ENCODE measurements around the gene ELOA. TPM values are rescaled to one million over a fixed set of nuclear protein-coding genes. Genes with fewer than 3 reads are reported as not detected.
"Not testable (repeated sequence)": the region's sequence is repeated elsewhere in the genome, so short reads cannot be mapped to it uniquely, and the experiment has no call there.

Gene ELOA
- total and polyA plus RNA-seq, 4 experiments from 2014 or later = 17.1 to 32.4 (median 30.0) TPM

DNA sequence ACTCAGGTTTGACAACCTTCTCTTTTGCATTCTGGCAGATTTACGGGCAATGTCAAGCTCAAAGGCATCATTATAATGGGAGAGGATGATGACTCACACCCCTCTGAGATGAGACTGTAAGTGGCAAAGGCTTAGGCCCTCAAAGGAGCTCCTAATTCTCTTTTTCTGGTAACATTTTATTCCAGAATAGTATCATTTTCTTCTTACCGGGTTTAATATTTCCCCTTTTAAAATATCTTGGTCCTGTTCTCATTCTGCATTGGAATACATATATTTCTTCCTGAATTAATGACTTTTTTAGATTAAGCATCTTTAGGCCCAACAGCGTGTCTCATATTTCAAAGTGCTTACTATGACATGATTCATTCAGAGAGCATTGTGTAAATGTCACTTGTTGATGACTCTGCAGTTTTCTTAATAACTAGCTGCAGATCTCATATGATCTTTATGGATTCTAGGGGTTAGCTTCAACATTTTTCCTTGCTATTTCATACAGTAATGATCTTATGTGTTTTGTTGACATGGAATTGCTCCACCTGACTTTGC lies 36.6 kb downstream of the ELOA start:
- H3K4me3 Mint-ChIP-seq = peak overlapping the region; percentile 26 to 96 (median 92)
- peak overlapping the region; percentile 8 to 92 (median 85) for H3K27ac Mint-ChIP-seq
- no peaks in the 10 kb centered on the region for H3K9me3 Mint-ChIP-seq
- Histone ChIP-seq H3K4me3 (ENCODE audit: low read length in 2 of 2) (no peak overlapping the region), H3K4me1 (ENCODE audit: insufficient read depth, low read length) (peaks cover 26% of the 10 kb centered on the region), H3K27me3 (ENCODE audit: insufficient read depth, low read length) (no peaks in the 10 kb centered on the region), H3K36me3 (ENCODE audit: insufficient read depth, low read length) (peaks cover 14% of the 10 kb centered on the region), H3K27ac (ENCODE audit: low read depth, low read length) (peak overlapping the region; percentile 8), H3K9me3 (ENCODE audit: control insufficient read depth in 1 of 2, low read length in 2 of 2) (no peaks in the 10 kb centered on the region)
- DNase-seq = no peak
- H3K4me1 Mint-ChIP-seq = peaks cover 22 to 39% (median 31%) of the 10 kb centered on the region in 4 donors
- intact Hi-C loops (cut with micrococcal nuclease) = loop anchor here (5.0 kb wide), 1 partner anchor 38 kb away; the partner anchor contains the start of gene ELOA
- ChIA-PET POLR2A (ENCODE audit: partially characterized antibody) (interaction anchor here (1.0 to 8.6 kb wide), 6 partner anchors 11 to 436 kb away, joined by 3 to 70 read pairs (median 16); partner anchors contain the start of genes ELOA, GALE, HMGCL and HNRNPR), CTCF (ENCODE audit: partially characterized antibody) (interaction anchor here (0.5 to 2.9 kb wide), 4 partner anchors 31 to 148 kb away, joined by 3 to 11 read pairs (median 4); no protein-coding TSS in a partner anchor)
- peaks cover 11 to 39% of the 10 kb centered on the region in 2 donors for H3K36me3 Mint-ChIP-seq
- H3K27me3 Mint-ChIP-seq = no peaks in the 10 kb centered on the region

GRCh38 chr1:23783141-23783540 lies 39.9 kb downstream of the ELOA start:
- Mint-ChIP-seq H3K4me1 (peaks cover 22 to 41% (median 29%) of the 10 kb centered on the region in 4 donors), H3K36me3 (peaks cover 37 to 65% of the 10 kb centered on the region in 2 donors)
- H3K27ac Mint-ChIP-seq; H3K4me3 ChIP-seq (ENCODE audit: low read length in 2 of 2); H3K27me3 ChIP-seq (ENCODE audit: insufficient read depth, low read length); POLR2A ChIA-PET (ENCODE audit: partially characterized antibody); H3K27me3 Mint-ChIP-seq; DNase-seq; intact Hi-C loops (cut with micrococcal nuclease); H3K9me3 ChIP-seq (ENCODE audit: control insufficient read depth in 1 of 2, low read length in 2 of 2); H3K9me3 Mint-ChIP-seq; H3K27ac ChIP-seq (ENCODE audit: low read depth, low read length); H3K4me3 Mint-ChIP-seq: not testable (repeated sequence)
- Histone ChIP-seq H3K4me1 (ENCODE audit: insufficient read depth, low read length) (peaks cover 18% of the 10 kb centered on the region), H3K36me3 (ENCODE audit: insufficient read depth, low read length) (peaks cover 36% of the 10 kb centered on the region)
- CTCF ChIA-PET (ENCODE audit: partially characterized antibody) = interaction anchor here (2.9 kb wide), 1 partner anchor 11 kb away, joined by 12 read pairs; no protein-coding TSS in a partner anchor

GRCh38 chr1:23784846-23785245 lies 41.6 kb downstream of the ELOA start:
- Mint-ChIP-seq H3K9me3 (no peaks in the 10 kb centered on the region), H3K4me1 (peaks cover 14 to 27% (median 20%) of the 10 kb centered on the region in 4 donors), H3K27me3 (no peaks in the 10 kb centered on the region), H3K4me3 (no peak overlapping the region), H3K36me3 (peaks cover 38 to 56% of the 10 kb centered on the region in 2 donors), H3K27ac (peak overlapping the region in 1 of 7 donors; percentile 27)
- H3K27me3 ChIP-seq (ENCODE audit: insufficient read depth, low read length) = no peaks in the 10 kb centered on the region
- H3K4me1 ChIP-seq (ENCODE audit: insufficient read depth, low read length) = peaks cover 5% of the 10 kb centered on the region
- CTCF ChIA-PET (ENCODE audit: partially characterized antibody) = interaction anchor here (1.5 kb wide), 1 partner anchor 13 kb away, joined by 5 read pairs; no protein-coding TSS in a partner anchor
- peaks cover 36% of the 10 kb centered on the region for H3K36me3 ChIP-seq (ENCODE audit: insufficient read depth, low read length)
- H3K4me3 ChIP-seq (ENCODE audit: low read length in 2 of 2) = no peak overlapping the region
- intact Hi-C loops (cut with micrococcal nuclease) = no loop called here
- POLR2A ChIA-PET (ENCODE audit: partially characterized antibody) = interaction anchor here (1.3 to 2.3 kb wide), 2 partner anchors 16 to 39 kb away, joined by 3 to 7 read pairs; partner anchors contain the start of gene GALE
- H3K9me3 ChIP-seq (ENCODE audit: control insufficient read depth in 1 of 2, low read length in 2 of 2) = no peaks in the 10 kb centered on the region
- no peak for DNase-seq
- no peak overlapping the region for H3K27ac ChIP-seq (ENCODE audit: low read depth, low read length)

GRCh38 chr1:23787701-23788100 lies 44.4 kb downstream of the ELOA start:
- no peak overlapping the region for H3K27ac ChIP-seq (ENCODE audit: low read depth, low read length)
- ChIA-PET CTCF (ENCODE audit: partially characterized antibody) (interaction anchor here (0.9 to 1.5 kb wide), 6 partner anchors 10 to 68 kb away, joined by 3 to 4 read pairs (median 3); no protein-coding TSS in a partner anchor), POLR2A (ENCODE audit: partially characterized antibody) (interaction anchor here (6.4 kb wide), 1 partner anchor 9 kb away, joined by 64 read pairs; the partner anchor contains the start of gene PITHD1)
- Mint-ChIP-seq H3K4me3 (no peak overlapping the region), H3K9me3 (peaks cover 0 to 3% (median 0%) of the 10 kb centered on the region in 8 donors), H3K27me3 (no peaks in the 10 kb centered on the region), H3K27ac (peak overlapping the region in 3 of 7 donors; percentile 22 to 67 (median 53)), H3K4me1 (peaks cover 15 to 40% (median 26%) of the 10 kb centered on the region in 4 donors), H3K36me3 (peaks cover 26 to 55% of the 10 kb centered on the region in 2 donors)
- intact Hi-C loops (cut with micrococcal nuclease) = no loop called here
- H3K4me3 ChIP-seq (ENCODE audit: low read length in 2 of 2) = no peak overlapping the region
- no peaks in the 10 kb centered on the region for H3K27me3 ChIP-seq (ENCODE audit: insufficient read depth, low read length)
- no peak for DNase-seq
- H3K4me1 ChIP-seq (ENCODE audit: insufficient read depth, low read length) = peaks cover 18% of the 10 kb centered on the region
- H3K9me3 ChIP-seq (ENCODE audit: control insufficient read depth in 1 of 2, low read length in 2 of 2) = no peaks in the 10 kb centered on the region
- peaks cover 31% of the 10 kb centered on the region for H3K36me3 ChIP-seq (ENCODE audit: insufficient read depth, low read length)

- no peak for DNase-seq
- Histone ChIP-seq H3K4me1 (ENCODE audit: insufficient read depth, low read length) (peaks cover 28% of the 10 kb centered on the region), H3K27me3 (ENCODE audit: insufficient read depth, low read length) (no peaks in the 10 kb centered on the region), H3K27ac (ENCODE audit: low read depth, low read length) (no peak overlapping the region), H3K36me3 (ENCODE audit: insufficient read depth, low read length) (peaks cover 35% of the 10 kb centered on the region), H3K4me3 (ENCODE audit: low read length in 2 of 2) (no peak overlapping the region), H3K9me3 (ENCODE audit: control insufficient read depth in 1 of 2, low read length in 2 of 2) (no peaks in the 10 kb centered on the region)
- intact Hi-C loops (cut with micrococcal nuclease) = no loop called here
- Mint-ChIP-seq H3K36me3 (peaks cover 26 to 52% of the 10 kb centered on the region in 2 donors), H3K9me3 (peaks cover 0 to 3% (median 0%) of the 10 kb centered on the region in 8 donors), H3K27me3 (no peaks in the 10 kb centered on the region), H3K4me3 (peak overlapping the region in 5 of 8 donors; percentile 21 to 59 (median 44)), H3K4me1 (peaks cover 15 to 46% (median 30%) of the 10 kb centered on the region in 4 donors), H3K27ac (peak overlapping the region in 3 of 7 donors; percentile 53 to 68 (median 61))
- ChIA-PET POLR2A (ENCODE audit: partially characterized antibody) (interaction anchor here (4.6 to 6.4 kb wide), 2 partner anchors 10 to 12 kb away, joined by 59 to 64 read pairs; partner anchors contain the start of genes GALE and PITHD1), CTCF (ENCODE audit: partially characterized antibody) (interaction anchor here (1.1 to 1.5 kb wide), 5 partner anchors 9 to 67 kb away, joined by 3 to 4 read pairs (median 3); no protein-coding TSS in a partner anchor)
Measured at GRCh38 chr1:23788695-23789094, 45.4 kb downstream of the ELOA start.

DNA sequence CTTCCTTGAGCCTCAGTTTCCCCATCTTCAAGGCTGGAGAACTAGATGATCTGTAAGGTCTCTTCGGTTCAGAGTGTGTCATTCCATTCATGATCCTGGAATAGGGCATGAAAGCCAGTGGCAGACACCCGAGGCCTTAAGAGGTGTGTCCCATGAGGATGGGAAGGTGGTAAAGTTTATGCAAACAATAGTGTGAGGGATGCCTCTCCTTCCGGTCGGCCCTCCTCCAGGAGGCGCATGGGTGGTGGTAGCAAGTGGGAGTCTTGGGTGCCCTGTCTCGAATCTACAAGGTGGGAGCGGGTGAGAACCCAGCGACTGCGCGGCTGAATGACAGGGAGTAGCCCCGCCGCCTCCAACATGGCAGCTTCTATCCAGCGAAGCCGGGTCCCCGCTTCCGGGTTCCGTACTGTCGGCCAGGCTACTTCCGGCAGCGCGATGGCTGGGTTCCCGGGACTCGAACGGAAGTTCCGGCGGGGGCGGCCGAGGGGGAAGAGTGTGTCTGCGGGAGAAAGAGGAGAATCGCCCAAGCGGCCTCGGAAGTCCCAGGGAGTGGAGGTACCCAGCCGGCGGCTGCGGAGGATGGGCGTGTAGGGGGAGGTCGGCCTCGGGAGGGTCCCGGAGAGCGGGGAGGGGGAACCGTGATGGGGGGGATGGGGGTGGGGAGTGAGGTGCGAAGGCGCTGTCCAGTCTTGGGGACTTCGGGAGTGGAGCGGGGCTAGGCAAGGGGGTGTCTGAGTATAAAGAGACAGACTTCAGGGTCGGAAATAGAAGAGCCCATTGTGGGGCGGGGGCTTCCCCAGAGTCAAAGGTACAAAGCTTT lies 47.6 kb downstream of the ELOA start, which contains the start of gene LYPLA2:
Gene LYPLA2, plus strand, starts transcription at position 450 of the 820 bp plus-strand sequence. CDS start 1,538 bp downstream, outside the sequence.
- Mint-ChIP-seq H3K4me1 (peaks cover 10 to 40% (median 23%) of the 10 kb centered on the region in 4 donors), H3K9me3 (peaks cover 0 to 3% (median 0%) of the 10 kb centered on the region in 8 donors), H3K27ac (peak within 1 kb of the TSS; percentile 91 to 98 (median 97)), H3K27me3 (no peaks in the 10 kb centered on the region), H3K36me3 (peaks cover 25 to 42% of the 10 kb centered on the region in 2 donors), H3K4me3 (peak within 1 kb of the TSS; percentile 89 to 99 (median 98))
- H3K9me3 ChIP-seq (ENCODE audit: control insufficient read depth in 1 of 2, low read length in 2 of 2) = no peaks in the 10 kb centered on the region
- H3K27ac ChIP-seq (ENCODE audit: low read depth, low read length) = peak within 1 kb of the TSS; percentile 70
- peaks cover 19% of the 10 kb centered on the region for H3K36me3 ChIP-seq (ENCODE audit: insufficient read depth, low read length)
- intact Hi-C loops (cut with micrococcal nuclease) = loop anchor here (1.0 kb wide), 3 partner anchors 9 to 100 kb away; partner anchors contain the start of genes GALE, PITHD1 and RPL11
- DNase-seq = peak; percentile 78 to 89 (median 78)
- ChIA-PET CTCF (ENCODE audit: partially characterized antibody) (interaction anchor here (1.4 to 1.5 kb wide), 2 partner anchors 16 to 19 kb away, joined by 4 to 7 read pairs; no protein-coding TSS in a partner anchor), POLR2A (ENCODE audit: partially characterized antibody) (interaction anchor here (0.6 to 6.4 kb wide), 8 partner anchors 10 to 183 kb away, joined by 3 to 64 read pairs (median 7); partner anchors contain the start of genes ELOA, GALE, HMGCL and PITHD1)
- no peaks in the 10 kb centered on the region for H3K27me3 ChIP-seq (ENCODE audit: insufficient read depth, low read length)
- peaks cover 28% of the 10 kb centered on the region for H3K4me1 ChIP-seq (ENCODE audit: insufficient read depth, low read length)
- peak within 1 kb of the TSS; percentile 82 to 84 for H3K4me3 ChIP-seq (ENCODE audit: low read length in 2 of 2)

Measured in CD4-positive, alpha-beta memory T cell (primary cell).